HG03378 (cell line): ENCODE data around the gene CLIC6.
A peak's percentile ranks its signal among the peaks of the same experiment; 100 is the strongest.
"Not testable (repeated sequence)": the region's sequence is repeated elsewhere in the genome, so short reads cannot be mapped to it uniquely, and the experiment has no call there.

Experiments used
- ATAC-seq: cut with Tn5 transposase; IDR thresholded peaks from one replicate; pipeline ENCODE4 v1.9.1; 2021; ENCODE audit warnings: mild to moderate bottlenecking, moderate library complexity; ENCODE audit not compliant: unreplicated experiment

CLIC6 gene

DNA sequence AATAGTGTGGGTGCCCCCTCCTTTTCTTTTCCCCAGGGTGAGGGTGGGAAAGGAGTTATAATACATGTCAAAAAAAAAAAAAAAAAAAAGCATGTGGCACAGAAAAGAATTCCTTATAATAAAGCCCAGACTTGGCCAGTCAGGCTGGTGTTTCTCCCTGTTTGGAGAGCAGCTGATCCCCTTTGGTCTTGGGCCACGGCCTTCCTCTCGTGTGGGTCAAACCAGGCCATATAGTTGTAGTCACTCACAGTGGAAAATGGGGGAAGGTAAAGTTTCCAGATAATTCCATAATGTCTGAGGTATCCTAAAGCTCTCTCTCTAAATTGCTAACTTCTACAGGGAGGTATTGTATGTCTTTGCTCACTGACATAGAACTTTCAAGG lies 22.0 kb downstream of the CLIC6 start:
- ATAC-seq: no peak

DNA sequence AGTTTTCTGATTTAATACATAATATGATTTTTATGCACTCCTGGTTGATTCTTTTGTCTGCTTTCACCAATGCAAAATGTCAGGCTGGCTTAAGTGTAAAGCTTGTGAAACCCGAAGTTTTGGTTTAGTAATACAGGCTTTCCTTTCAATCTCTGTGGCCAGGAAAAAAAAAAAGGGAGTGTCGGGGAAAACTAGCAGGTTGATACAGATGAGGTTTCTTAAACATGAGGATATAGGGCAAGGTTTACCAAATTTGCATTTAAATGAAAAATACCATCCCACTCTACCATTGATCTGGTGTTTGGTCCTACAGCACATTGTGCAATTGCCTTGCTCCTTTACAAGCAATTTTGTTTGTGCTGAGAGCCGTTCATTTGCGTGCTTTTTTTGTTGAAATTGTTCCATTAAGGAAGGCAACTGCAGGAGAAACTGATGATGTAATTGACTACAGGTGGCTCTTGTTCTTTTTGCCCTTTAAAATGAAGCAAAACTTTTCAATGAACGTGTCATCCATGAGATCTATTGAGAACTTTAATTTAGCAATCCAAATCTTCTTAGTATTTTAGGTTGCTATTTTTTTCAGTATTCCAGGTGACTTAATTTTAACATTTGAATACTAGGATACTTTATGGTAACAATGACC lies 22.7 kb downstream of the CLIC6 start:
- no peak for ATAC-seq

GRCh38 chr21:34692458-34693020 lies 23.7 kb downstream of the CLIC6 start:
- no peak for ATAC-seq

DNA sequence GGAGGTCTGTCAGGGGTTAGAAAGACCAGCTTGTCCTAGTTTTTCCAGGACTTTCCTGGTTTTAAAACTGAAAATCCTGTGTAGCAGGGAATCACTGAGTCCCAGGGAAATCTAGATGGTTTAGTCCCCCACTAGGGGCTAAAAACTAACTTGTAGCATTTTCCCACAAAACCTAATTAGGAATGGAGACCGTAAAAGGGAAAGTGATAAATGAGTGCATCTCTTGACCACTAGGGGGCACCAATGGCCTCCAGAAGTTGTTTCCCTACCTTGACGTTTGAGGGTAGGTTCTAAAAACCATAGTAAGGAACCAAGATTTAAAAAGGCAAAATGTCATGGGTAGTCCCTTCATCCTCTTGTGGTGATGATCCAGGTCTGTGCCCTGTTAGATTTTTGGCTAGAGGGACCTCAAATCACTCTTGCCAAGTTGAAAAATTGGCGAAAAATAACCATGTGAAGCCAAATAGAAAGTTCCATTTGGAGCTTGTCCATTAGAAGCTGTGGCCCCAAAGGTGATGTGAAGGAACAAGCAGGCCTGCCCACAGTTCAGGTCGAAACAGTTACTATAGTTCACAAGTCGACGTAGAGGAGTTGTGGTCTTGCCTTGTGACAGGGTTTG lies 24.5 kb downstream of the CLIC6 start:
- ATAC-seq: no peak

GRCh38 chr21:34695434-34695833 lies 26.6 kb downstream of the CLIC6 start:
- peak; percentile 89 for ATAC-seq

DNA sequence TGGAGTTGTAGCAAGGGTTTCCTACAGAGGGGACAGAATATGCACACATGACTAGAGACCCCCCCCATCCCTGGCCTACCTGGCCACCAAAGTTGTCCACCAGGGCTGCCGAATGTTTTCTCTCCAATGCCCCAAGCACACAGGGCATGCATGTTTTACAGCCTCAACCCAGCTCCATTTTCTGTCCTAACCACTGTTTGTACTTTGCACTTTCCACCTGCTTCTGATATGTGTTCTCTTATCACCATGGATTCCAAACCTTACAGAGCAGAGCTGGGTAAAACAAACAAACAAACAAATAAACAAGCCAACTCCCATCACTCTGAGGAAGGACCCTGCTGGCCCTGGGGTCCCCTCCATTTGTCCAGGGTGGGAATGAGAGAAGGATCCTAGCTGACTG lies 27.3 kb downstream of the CLIC6 start:
- no peak for ATAC-seq

DNA sequence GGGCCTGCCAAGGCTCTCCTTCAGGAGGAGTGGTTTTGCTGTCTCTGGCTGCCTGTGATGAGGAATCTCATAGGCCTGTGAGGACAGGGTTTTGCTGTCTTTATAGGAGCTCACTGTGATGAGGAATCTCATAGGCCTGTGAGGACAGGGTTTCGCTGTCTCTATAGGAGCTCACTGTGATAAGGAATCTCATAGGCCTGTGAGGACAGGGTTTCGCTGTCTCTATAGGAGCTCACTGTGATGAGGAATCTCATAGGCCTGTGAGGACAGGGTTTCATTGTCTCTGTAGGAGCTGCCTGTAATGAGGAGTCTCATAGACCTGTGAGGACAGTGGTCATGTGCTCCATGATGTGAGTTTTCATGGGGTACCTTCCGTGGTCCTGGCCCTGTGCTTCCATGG lies 29.0 kb downstream of the CLIC6 start:
- ATAC-seq: no peak

- no peak for ATAC-seq
These were observed 29.6 kb downstream of the CLIC6 start for GRCh38 chr21:34698270-34699015.

GRCh38 chr21:34700605-34701004 lies 31.8 kb downstream of the CLIC6 start:
- ATAC-seq: no peak

DNA sequence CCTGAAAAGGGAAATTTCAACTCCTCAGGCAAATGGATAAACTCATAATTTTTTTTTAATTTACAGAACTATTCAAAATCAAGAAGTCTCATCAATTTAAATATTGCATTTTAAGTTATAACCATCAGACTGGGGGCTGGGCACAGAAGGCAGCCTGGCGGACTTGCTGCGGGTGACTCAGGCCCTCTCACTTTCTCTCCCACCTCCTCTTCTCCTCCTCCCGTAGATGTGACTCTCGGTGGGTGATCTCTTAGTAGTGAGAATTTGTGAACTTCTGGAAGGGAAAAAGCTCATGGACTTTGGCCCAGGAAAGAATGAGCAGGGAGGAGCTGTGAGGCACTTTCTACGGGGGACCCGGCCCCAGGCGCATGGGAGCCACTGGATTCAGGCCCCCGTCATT lies 32.9 kb downstream of the CLIC6 start:
- ATAC-seq: no peak

DNA sequence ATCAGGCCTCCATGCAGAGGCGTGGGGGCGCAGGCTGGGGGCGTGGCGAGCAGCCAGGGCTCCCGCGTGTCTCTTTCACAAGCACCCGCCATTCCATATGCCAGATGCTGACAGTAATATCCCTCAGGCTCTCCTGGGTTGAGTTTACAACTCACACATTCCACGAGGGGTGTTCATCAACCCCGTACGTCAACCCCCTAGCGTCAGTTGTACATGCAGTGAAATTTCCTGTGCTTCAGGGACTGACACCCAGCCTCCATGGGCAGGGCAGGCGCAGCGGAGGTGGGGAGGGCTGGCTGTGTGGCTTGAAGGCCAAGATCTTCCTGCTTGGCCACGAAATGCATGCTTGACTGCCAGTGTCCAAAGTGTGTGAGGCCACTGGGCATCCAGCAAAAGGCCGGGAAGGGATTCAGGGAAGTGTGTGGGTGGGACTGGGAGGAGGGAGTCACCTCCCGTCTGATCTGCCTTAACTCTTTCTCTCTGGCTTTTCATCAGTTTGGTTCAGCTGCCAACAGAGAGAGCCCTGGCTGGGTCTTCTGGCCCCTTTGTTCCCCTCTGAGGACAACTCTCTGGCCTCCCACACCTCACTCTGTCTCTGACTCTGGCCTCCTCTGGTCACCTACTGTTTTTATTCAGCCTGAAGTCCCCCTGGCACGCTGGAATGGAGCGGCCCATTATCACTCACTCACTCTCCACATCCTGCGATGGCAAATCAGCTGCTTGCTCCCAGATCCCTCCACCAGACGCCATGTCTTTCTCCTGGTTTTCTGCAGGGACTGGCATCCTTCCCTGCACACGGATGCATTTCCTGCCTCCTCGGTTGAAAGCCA lies 33.8 kb downstream of the CLIC6 start:
- ATAC-seq: no peak

DNA sequence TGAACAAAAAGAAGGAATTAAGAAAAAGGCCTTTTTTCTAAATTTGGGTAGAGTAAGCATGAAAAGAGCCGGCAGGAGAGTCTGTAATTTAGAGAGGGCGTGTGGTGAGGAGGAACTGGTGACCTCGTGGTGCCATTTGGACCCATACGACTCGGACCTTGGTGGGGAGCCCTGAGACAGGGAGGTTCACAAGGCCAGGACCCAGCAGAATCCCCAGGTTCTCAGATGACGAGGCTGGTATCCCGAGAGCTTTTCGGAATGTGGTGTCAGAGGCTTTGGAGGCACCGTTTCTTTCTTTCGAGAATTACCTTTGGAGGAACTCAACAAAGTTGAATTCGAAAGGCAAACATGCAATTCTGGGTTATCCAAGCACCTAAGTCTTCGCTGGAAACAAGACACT lies 34.8 kb downstream of the CLIC6 start:
- no peak for ATAC-seq

- ATAC-seq: no peak
These were observed 35.3 kb downstream of the CLIC6 start for GRCh38 chr21:34704119-34704518.

DNA sequence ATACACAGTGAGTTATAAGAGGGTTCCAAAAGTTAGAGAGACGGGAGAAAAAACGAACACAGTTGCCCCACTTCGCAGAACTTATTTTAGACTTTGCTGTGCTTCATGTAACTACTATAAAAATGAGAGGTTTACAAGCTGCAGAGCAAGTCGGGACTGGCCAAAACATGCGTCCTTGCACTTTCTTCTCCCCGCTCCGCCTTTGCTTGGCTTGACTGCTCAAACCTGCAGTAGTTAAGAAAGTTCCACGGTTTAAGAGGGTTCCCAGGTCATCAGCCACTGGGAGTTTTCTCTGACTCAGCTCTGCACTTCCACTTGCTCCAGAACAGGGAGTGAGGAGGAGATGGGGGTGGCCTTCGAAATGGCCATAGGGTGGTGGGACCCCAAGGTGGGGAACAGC lies 36.2 kb downstream of the CLIC6 start:
- no peak for ATAC-seq

DNA sequence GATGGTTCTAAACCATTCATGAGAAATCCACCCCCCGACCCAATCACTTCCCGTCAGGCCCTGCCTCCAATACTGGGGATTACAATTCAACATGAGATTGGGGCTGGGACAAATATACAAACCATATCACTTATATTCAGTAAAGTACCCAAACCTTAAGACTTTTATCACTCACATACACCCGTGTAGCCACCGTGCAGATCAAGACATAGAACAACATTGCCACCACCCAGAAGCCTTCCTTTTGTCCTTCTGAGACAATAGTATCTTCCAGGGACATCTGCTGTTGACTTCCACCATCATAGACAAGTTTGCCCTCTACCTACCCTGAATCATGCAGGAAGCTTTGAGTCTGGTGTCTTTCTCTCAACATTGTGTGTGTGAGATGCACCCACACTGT lies 37.5 kb downstream of the CLIC6 start:
- no peak for ATAC-seq

DNA sequence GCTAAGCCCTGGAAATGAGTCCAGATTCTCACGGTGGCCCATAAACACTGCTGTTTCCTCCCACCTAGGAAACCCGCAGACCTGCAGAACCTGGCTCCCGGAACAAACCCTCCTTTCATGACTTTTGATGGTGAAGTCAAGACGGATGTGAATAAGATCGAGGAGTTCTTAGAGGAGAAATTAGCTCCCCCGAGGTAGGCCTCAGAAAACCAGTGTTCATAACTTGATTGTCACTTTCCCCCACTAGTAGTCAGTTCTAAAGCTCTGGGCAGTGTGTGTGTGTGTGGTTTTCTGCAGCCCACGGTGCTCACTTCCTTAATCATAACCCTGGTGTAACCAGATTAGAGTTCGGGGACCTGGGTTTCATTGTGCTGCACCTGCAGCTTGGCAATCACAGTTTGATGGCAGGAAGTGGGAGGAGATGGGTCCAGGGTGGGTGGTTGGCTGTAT lies 39.1 kb downstream of the CLIC6 start:
- ATAC-seq: peak; percentile 76

DNA sequence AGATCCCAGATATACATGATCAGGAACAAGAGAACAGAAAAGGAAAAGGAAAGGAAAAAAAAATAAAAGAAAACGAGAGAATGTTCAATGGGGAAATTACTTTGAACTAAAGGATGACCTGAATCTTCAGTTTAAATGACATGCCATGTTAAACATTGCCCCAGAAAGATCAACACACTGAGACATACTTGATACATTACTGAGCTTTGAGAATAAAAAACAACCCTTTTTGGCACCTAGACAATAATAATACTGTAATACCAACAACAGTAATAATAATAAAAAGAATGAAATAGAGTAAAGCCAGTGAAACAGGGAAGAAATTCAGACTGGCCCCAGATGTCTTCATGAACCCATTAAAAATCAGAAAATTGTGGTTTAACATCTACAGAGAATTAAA lies 44.8 kb downstream of the CLIC6 start:
- no peak for ATAC-seq

DNA sequence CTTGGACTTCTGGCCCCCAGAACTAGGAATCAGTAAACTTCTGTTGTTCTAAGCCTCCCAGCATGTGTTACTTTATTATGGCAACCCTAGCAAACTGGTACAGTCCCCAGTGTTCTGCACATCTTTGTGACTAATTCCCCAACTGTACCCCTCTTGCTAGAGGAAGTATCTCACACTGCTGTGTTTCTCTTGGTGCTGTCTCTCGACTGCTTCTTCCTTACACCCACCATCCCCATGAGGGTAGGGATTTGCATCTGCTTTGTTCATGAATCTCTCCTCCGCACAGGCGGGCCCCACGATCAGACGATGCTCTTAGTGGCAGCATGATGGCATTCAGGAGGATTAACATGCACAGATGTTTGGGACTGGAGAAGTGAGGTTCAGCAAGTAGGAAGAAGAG lies 46.7 kb downstream of the CLIC6 start:
- no peak for ATAC-seq

- no peak for ATAC-seq
These were observed 47.3 kb downstream of the CLIC6 start for GRCh38 chr21:34715985-34716596.

DNA sequence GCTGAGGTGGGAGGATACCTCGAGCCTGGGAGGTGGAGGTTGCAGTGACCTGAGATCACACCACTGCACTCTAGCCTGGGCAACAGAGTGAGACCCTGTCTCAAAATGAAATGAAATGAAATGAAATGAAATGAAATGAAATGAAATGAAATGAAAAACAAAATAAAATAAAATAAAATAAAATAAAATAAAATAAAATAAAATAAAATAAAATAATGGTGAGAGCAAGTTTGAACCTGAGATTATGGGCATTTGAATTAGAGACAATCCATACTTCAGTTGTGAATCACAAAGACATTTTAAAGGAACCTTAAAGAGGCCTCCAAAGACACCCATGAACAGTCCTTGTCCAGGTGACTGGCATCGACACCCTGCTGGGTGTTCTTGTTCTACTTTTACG lies 49.7 kb downstream of the CLIC6 start:
- not testable (repeated sequence) for ATAC-seq
